Epithelial cell of proximal tubule (primary cell): ENCODE results near the gene ARFGAP2. TPM values are rescaled to one million over a fixed set of nuclear protein-coding genes. Genes with fewer than 3 reads are reported as not detected.
A peak's percentile ranks its signal among the peaks of the same experiment; 100 is the strongest.

Source experiments
- DNase-seq: peaks from one replicate; pipeline ENCODE4 v3.0.0-alpha.2; 2011; ENCODE audit warnings: low read depth
- H3K4me3 ChIP-seq: 2 replicates; pipeline ENCODE4 v1.5.1; 2011; ENCODE audit warnings: low read depth, mild to moderate bottlenecking, low read length
- CTCF ChIP-seq: conservative IDR thresholded peaks from 2 replicates; pipeline ENCODE4 v1.5.1; 2012; ENCODE audit warnings: low read depth, mild to moderate bottlenecking, low read length
- total RNA-seq: library from RNA; depleted of rRNA; stranded (reverse); fragments of >200 nt; gene quantifications from 2 replicates; pipeline ENCODE4 v1.2.3, GENCODE V29; 2015

The ARFGAP2 gene
- total RNA-seq, 1 donor from 2014 or later, result 94.0 TPM

GRCh38 chr11:47178316-47178715 is 1.6 kb upstream of the ARFGAP2 start:
- no peak for TF ChIP-seq CTCF
- DNase-seq, result no peak
- H3K4me3 ChIP-seq, result no peak overlapping the region

- DNase-seq, result no peak
- TF ChIP-seq CTCF, result no peak
- no peak overlapping the region for H3K4me3 ChIP-seq
These were observed 1.2 kb upstream of the ARFGAP2 start for GRCh38 chr11:47177846-47178245.

- TF ChIP-seq CTCF, result peak; percentile 74
- peak overlapping the region; percentile 66 for H3K4me3 ChIP-seq
- DNase-seq, result no peak
These were observed 658 bp upstream of the ARFGAP2 start for GRCh38 chr11:47177229-47177845.

GRCh38 chr11:47175746-47176327 is 842 bp downstream of the ARFGAP2 start:
- DNase-seq, result no peak

GRCh38 chr11:47172740-47173336 is 3.8 kb downstream of the ARFGAP2 start:
- no peak overlapping the region for H3K4me3 ChIP-seq
- TF ChIP-seq CTCF, result no peak
- no peak for DNase-seq

More at GRCh38 chr11:47175746-47176327, 842 bp downstream of the ARFGAP2 start:
- TF ChIP-seq CTCF, result no peak
- H3K4me3 ChIP-seq, result peak overlapping the region; percentile 99

GRCh38 chr11:47171856-47172255 is 4.8 kb downstream of the ARFGAP2 start:
- H3K4me3 ChIP-seq, result no peak overlapping the region
- TF ChIP-seq CTCF, result no peak
- DNase-seq, result no peak
